TTC549 (cell line): ENCODE results near the gene PPP1R9A.

Experiments used
- FAIRE-seq: peaks from 2 replicates; lab custom pipeline; 2012; peaks lifted over from hg19 to GRCh38; lab: Jason Lieb, UNC

The PPP1R9A gene

GRCh38 chr7:94907026-94907810, at the start of gene PPP1R9A:
PPP1R9A (plus strand) TSS chr7:94907594; CDS start chr7:94910114, 2,520 bp downstream.
- no peak for FAIRE-seq

GRCh38 chr7:94871132-94871531, 36.3 kb upstream of the PPP1R9A start:
- FAIRE-seq: no peak

- no peak for FAIRE-seq
Measured at GRCh38 chr7:94873239-94873638, 34.2 kb upstream of the PPP1R9A start.

- FAIRE-seq: no peak
Measured at GRCh38 chr7:94874036-94874785, 33.2 kb upstream of the PPP1R9A start.

GRCh38 chr7:94875201-94875600, 32.2 kb upstream of the PPP1R9A start:
- FAIRE-seq: no peak

- no peak for FAIRE-seq
Measured at GRCh38 chr7:94877731-94878670, 29.4 kb upstream of the PPP1R9A start.

- no peak for FAIRE-seq
Measured at GRCh38 chr7:94882891-94883290, 24.5 kb upstream of the PPP1R9A start.

GRCh38 chr7:94883616-94884015, 23.8 kb upstream of the PPP1R9A start:
- no peak for FAIRE-seq

- FAIRE-seq: no peak
Measured at GRCh38 chr7:94888551-94888950, 18.8 kb upstream of the PPP1R9A start.

- FAIRE-seq: no peak
Measured at GRCh38 chr7:94888995-94889523, 18.3 kb upstream of the PPP1R9A start.

- FAIRE-seq: no peak
Measured at GRCh38 chr7:94890216-94890615, 17.2 kb upstream of the PPP1R9A start.

- FAIRE-seq: no peak
Measured at GRCh38 chr7:94893661-94894060, 13.7 kb upstream of the PPP1R9A start.

- no peak for FAIRE-seq
Measured at GRCh38 chr7:94897541-94897940, 9.9 kb upstream of the PPP1R9A start.

- no peak for FAIRE-seq
Measured at GRCh38 chr7:94898340-94898739, 9.1 kb upstream of the PPP1R9A start.

- no peak for FAIRE-seq
Measured at GRCh38 chr7:94901981-94902380, 5.4 kb upstream of the PPP1R9A start.

- no peak for FAIRE-seq
Measured at GRCh38 chr7:94903971-94904370, 3.4 kb upstream of the PPP1R9A start.

- FAIRE-seq: no peak
Measured at GRCh38 chr7:94904982-94905381, 2.4 kb upstream of the PPP1R9A start.

GRCh38 chr7:94906065-94906851, 1.1 kb upstream of the PPP1R9A start:
- FAIRE-seq: no peak

GRCh38 chr7:94907811-94908322, 473 bp downstream of the PPP1R9A start:
- FAIRE-seq: no peak

GRCh38 chr7:94908323-94909178, 1.2 kb downstream of the PPP1R9A start:
- FAIRE-seq: no peak
